Fibroblast of pulmonary artery (primary cell): ENCODE results near the gene PTPRT.

ENCODE experiments used
- DNase-seq: peaks from one replicate; pipeline ENCODE4 v3.0.0-alpha.2; 2010; ENCODE audit warnings: low read depth
- H3K4me3 ChIP-seq: replicated peaks from 2 replicates; pipeline ENCODE4 v1.5.1; 2011; ENCODE audit warnings: low read depth, mild to moderate bottlenecking, control low read depth, low read length, moderate library complexity
- CTCF ChIP-seq: IDR thresholded peaks from 2 replicates; pipeline ENCODE4 v1.5.1; 2011; ENCODE audit warnings: mild to moderate bottlenecking, control low read depth, low read length, inconsistent platforms; ENCODE audit errors: missing control alignments

The PTPRT gene

GRCh38 chr20:43160941-43161340 is 28.8 kb downstream of the PTPRT start:
- H3K4me3 ChIP-seq, result no peak overlapping the region
- no peak for DNase-seq
- no peak for TF ChIP-seq CTCF

GRCh38 chr20:43159994-43160393 is 29.7 kb downstream of the PTPRT start:
- H3K4me3 ChIP-seq, result no peak overlapping the region
- no peak for DNase-seq

GRCh38 chr20:43155366-43156100 is 34.2 kb downstream of the PTPRT start:
- TF ChIP-seq CTCF, result no peak
- H3K4me3 ChIP-seq, result no peak overlapping the region
- DNase-seq, result no peak

More at GRCh38 chr20:43159994-43160393, 29.7 kb downstream of the PTPRT start:
- TF ChIP-seq CTCF, result no peak

- H3K4me3 ChIP-seq, result no peak overlapping the region
- no peak for TF ChIP-seq CTCF
Observed at GRCh38 chr20:43151901-43152300, 37.8 kb downstream of the PTPRT start.

GRCh38 chr20:43151256-43151655 is 38.5 kb downstream of the PTPRT start:
- no peak for DNase-seq
- H3K4me3 ChIP-seq, result no peak overlapping the region
- no peak for TF ChIP-seq CTCF

More at GRCh38 chr20:43151901-43152300, 37.8 kb downstream of the PTPRT start:
- DNase-seq, result no peak

GRCh38 chr20:43140726-43141125 is 49.0 kb downstream of the PTPRT start:
- H3K4me3 ChIP-seq, result no peak overlapping the region
- no peak for TF ChIP-seq CTCF
- no peak for DNase-seq

GRCh38 chr20:43138061-43138770 is 51.5 kb downstream of the PTPRT start:
- TF ChIP-seq CTCF, result no peak
- H3K4me3 ChIP-seq, result no peak overlapping the region
- no peak for DNase-seq
